GM23248 (cell line): ENCODE measurements around the gene TRIP6. TPM values are rescaled to one million over a fixed set of nuclear protein-coding genes. Genes with fewer than 3 reads are reported as not detected.

Experiments
- DNase-seq: peaks from one replicate; pipeline ENCODE4 v3.0.0-alpha.2; 2015
- H2AFZ ChIP-seq: fragments of 200-600 bp; sonication (generic); 2 replicates; pipeline ENCODE4 v1.6.1; 2016; ENCODE audit warnings: antibody characterized with exemption
- H3F3A ChIP-seq: fragments of 200-600 bp; sonication (generic); 2 replicates; pipeline ENCODE4 v1.6.1; 2016; ENCODE audit warnings: mild to moderate bottlenecking, antibody characterized with exemption, mixed run types; ENCODE audit not compliant: insufficient read depth
- H3K27ac ChIP-seq: fragments of 200-600 bp; sonication (generic); 2 replicates; pipeline ENCODE4 v1.5.1; 2016; ENCODE audit warnings: mild to moderate bottlenecking
- H3K27me3 ChIP-seq: fragments of 200-600 bp; sonication (generic); replicated peaks from 2 replicates; pipeline ENCODE4 v1.6.1; 2016; ENCODE audit warnings: mild to moderate bottlenecking; ENCODE audit not compliant: insufficient read depth
- H3K36me3 ChIP-seq: fragments of 200-600 bp; sonication (generic); 2 replicates; pipeline ENCODE4 v1.6.1; 2016; ENCODE audit warnings: low read depth, mild to moderate bottlenecking
- H3K4me1 ChIP-seq: fragments of 200-600 bp; sonication (generic); 2 replicates; pipeline ENCODE4 v1.6.1; 2016; ENCODE audit warnings: mild to moderate bottlenecking; ENCODE audit not compliant: insufficient read depth
- H3K4me2 ChIP-seq: fragments of 200-600 bp; sonication (generic); one replicate; pipeline ENCODE4 v1.6.1; 2016; ENCODE audit warnings: mild to moderate bottlenecking; ENCODE audit not compliant: unreplicated experiment
- H3K4me3 ChIP-seq: fragments of 200-600 bp; sonication (generic); 2 replicates; pipeline ENCODE4 v1.5.1; 2016; ENCODE audit warnings: mild to moderate bottlenecking
- H3K79me2 ChIP-seq: fragments of 200-600 bp; sonication (generic); 2 replicates; pipeline ENCODE4 v1.6.1; 2016; ENCODE audit warnings: mild to moderate bottlenecking; ENCODE audit not compliant: insufficient read depth
- H3K9ac ChIP-seq: fragments of 200-600 bp; sonication (generic); 2 replicates; pipeline ENCODE4 v1.6.1; 2016; ENCODE audit warnings: mild to moderate bottlenecking
- H3K9me2 ChIP-seq: fragments of 200-600 bp; sonication (generic); 2 replicates; pipeline ENCODE4 v1.6.1; 2016; ENCODE audit warnings: mixed run types, mild to moderate bottlenecking, moderate library complexity; ENCODE audit not compliant: insufficient read depth
- H3K9me3 ChIP-seq: fragments of 200-600 bp; sonication (generic); one replicate; pipeline ENCODE4 v1.6.1; 2017; ENCODE audit warnings: low read depth
- H4K20me1 ChIP-seq: fragments of 200-600 bp; sonication (generic); 2 replicates; pipeline ENCODE4 v1.6.0; 2016; ENCODE audit not compliant: insufficient read depth
- EZH2 ChIP-seq: fragments of 200-600 bp; sonication (generic); IDR thresholded peaks from 2 replicates; pipeline ENCODE4 v1.6.1; 2018; ENCODE audit warnings: antibody characterized with exemption, mild to moderate bottlenecking; ENCODE audit not compliant: insufficient read depth, poor library complexity, severe bottlenecking
- EZH2phosphoT487 ChIP-seq: fragments of 200-600 bp; sonication (generic); IDR thresholded peaks from 2 replicates; pipeline ENCODE4 v1.6.1; 2018; ENCODE audit warnings: antibody characterized with exemption, moderate library complexity, mild to moderate bottlenecking, low read depth; ENCODE audit not compliant: insufficient read depth
- WGBS, 2 experiments: methylation state at CpG; one replicate each; pipeline ENCODE4 v1.1.6; 2015 to 2017; ENCODE audit warnings: low lambda C conversion rate in 2 of 2, low coverage in 1 of 2; ENCODE audit errors: missing lambda C conversion rate in 2 of 2; 5-methylcytosine and 5-hydroxymethylcytosine counted together
- in situ Hi-C: fragments of 300-500 bp; cut with MboI; formaldehyde crosslinking; loops from 2 replicates; pipeline ENCODE4 v1.15.0; 2020
- polyA plus RNA-seq: library from polyadenylated mRNA; unstranded; fragments of >200 nt; fragmentation: Nextera tagmentation; extraction: Ambion mirVana; gene quantifications from 2 replicates; pipeline ENCODE4 v1.2.1, GENCODE V29; 2016
- total RNA-seq: library from RNA; depleted of rRNA; stranded (reverse); fragments of >200 nt; shearing (Covaris generic); gene quantifications from 2 replicates; pipeline ENCODE4 v1.2.3, GENCODE V29; 2014

TRIP6 gene
- total and polyA plus RNA-seq, 2 experiments from 2014 or later = 68.6 to 113 TPM

DNA sequence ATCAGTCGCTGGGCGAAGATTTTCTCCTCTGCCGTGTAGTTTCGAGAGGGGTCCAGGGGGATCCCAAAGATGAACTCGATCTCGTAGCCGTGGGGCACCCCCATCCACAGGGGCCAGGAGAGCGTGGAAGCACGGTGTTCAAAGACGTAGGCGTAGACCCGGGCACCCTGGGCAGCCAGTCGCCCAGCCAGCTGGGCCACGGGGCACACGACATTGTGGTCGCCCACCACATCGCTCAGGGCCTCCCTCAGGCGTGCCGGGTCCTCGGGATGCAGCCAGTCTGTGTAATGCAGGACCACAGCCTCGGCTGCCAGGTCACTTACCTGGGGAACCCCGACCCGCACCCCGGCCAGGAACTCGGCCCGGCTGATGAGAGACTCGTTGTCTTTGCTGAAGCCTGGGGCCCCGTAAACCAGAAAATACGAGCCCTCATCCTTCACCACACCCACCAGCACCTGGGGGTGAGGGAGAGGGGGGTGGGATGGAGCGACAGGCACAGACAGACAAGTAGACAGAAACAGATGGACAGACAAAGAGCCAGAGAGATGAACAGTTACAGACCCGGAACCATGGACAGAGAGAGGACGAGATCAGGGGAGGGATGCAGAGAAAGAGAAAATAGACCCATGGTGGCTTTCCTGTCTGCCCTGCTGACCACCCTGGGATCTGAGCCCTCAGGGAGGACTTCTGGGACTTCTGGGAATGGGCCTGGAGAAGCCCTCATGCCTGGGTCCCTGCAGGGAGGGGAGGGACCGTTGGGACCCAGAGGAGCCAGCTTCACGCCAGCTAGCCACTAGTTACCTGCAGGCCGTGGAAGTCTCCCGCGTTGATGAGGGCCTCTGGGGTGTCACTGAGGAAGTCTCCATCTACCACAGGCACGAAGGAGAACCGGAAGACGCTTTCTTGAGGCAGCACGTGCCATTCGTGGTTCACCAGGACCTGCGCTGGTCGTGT is 25.5 kb downstream of the TRIP6 start:
- 0 out of 2 replicates have a peak, but pooled peaks cover 8% of the 10 kb centered on the region for H3F3A ChIP-seq
- in situ Hi-C loops = no loop called here
- peaks cover 19% of the 10 kb centered on the region for H3K27me3 ChIP-seq
- peaks cover 16% of the 10 kb centered on the region for H3K79me2 ChIP-seq
- no peaks in the 10 kb centered on the region for H3K9me3 ChIP-seq
- peaks cover 11% of the 10 kb centered on the region for H3K4me1 ChIP-seq
- H4K20me1 ChIP-seq = no peaks in the 10 kb centered on the region
- no peak overlapping the region for H3K4me2 ChIP-seq
- 78% methylated on average over 38 to 42 of the region's 44 CpGs for WGBS, 2 experiments
- no peak overlapping the region for H3K9ac ChIP-seq
- peaks cover 7% of the 10 kb centered on the region; the same call in 1 of the 2 replicates for H3K36me3 ChIP-seq
- no peak overlapping the region for H3K4me3 ChIP-seq
- no peak for TF ChIP-seq EZH2phosphoT487
- no peak for TF ChIP-seq EZH2
- DNase-seq = no peak
- H2AFZ ChIP-seq = no peak overlapping the region
- H3K27ac ChIP-seq = no peak overlapping the region
- no peaks in the 10 kb centered on the region for H3K9me2 ChIP-seq

DNA sequence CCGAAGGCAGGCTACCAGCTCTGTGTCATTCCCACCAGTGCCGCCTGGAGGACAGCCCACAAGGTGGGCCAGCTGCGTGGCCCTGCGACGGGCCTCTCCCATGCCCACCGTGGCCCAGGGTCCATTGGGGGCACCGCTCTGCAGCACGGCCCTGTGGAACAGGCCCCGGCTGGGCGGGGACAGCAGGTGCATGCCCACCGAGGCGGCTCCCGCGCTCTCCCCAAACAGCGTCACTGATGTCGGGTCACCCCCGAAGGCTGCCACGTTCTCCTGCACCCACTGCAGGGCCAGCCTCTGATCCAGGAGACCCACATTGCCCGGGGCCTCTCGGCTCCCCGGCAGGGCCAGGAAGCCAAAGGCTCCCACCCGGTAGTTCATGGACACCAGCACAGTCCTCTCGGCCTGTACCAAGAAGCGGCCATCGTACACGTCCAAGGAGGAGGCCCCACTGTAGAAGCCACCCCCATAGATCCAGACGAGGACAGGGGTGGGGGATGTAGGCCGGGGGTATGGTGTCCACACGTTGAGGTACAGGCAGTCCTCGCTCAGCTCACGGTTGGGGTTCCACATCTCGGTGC is 26.2 kb downstream of the TRIP6 start:
- Histone ChIP-seq H4K20me1 (no peaks in the 10 kb centered on the region), H3K9ac (no peak overlapping the region), H3K4me2 (no peak overlapping the region), H3K4me1 (peaks cover 3% of the 10 kb centered on the region), H2AFZ (no peak overlapping the region), H3K27me3 (peaks cover 27% of the 10 kb centered on the region), H3K27ac (no peak overlapping the region), H3K9me3 (no peaks in the 10 kb centered on the region), H3K4me3 (no peak overlapping the region), H3K36me3 (no peaks in the 10 kb centered on the region), H3F3A (0 out of 2 replicates have a peak, but pooled peaks cover 5% of the 10 kb centered on the region), H3K79me2 (peaks cover 8% of the 10 kb centered on the region), H3K9me2 (no peaks in the 10 kb centered on the region)
- WGBS, 2 experiments = 84 to 85% methylated on average over 26 to 29 of the region's 32 CpGs
- no peak for DNase-seq
- in situ Hi-C loops = no loop called here
- no peak for TF ChIP-seq EZH2phosphoT487
- TF ChIP-seq EZH2 = no peak

DNA sequence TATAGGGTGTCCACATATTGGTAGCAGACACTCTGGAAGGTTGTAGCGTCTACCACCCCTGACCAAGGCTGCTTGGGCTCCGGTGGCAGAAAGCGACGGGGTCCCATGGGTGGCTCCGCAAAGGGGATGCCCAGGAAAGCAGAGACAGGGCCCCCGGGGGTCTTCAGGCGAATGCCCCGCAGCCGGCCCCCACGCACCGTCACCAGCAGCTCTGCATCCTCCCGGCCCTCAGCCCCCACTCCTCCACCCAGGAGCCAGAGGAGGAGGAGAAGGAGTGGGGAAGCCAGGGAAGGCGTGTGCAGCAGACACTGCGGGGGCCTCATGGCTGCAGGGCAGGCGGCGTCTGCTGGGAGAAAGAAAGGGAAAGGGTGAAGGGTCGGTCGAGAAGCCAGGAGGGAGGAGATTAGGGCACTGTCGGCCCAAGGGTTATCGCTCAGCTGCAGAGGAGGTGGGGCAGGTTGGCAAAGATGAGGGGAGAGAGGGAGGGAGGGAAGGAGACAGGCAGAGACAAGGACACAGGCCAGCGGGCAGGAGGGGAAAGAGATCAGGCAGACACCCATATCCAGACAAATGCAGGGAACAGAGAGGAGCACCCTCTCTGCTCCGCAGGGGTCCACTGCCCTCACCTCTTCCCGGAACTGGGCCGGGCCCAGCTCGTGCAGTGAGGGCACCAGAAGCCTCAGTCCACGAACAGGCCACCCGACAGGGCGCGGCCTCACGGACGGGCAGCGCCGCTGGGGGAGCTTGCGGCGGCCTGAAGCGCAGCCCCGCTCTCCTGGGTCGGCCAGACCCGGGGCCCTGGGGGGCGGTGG is 26.9 kb downstream of the TRIP6 start:
- TF ChIP-seq EZH2phosphoT487 (no peak), EZH2 (no peak)
- H4K20me1 ChIP-seq = no peaks in the 10 kb centered on the region
- 0 out of 2 replicates have a peak, but pooled peaks cover 5% of the 10 kb centered on the region for H3F3A ChIP-seq
- no peaks in the 10 kb centered on the region for H3K36me3 ChIP-seq
- H3K27ac ChIP-seq = no peak overlapping the region
- peaks cover 1% of the 10 kb centered on the region for H3K79me2 ChIP-seq
- no peak for DNase-seq
- 43 to 52% methylated on average over 23 to 39 of the region's 40 CpGs for WGBS, 2 experiments
- peaks cover 3% of the 10 kb centered on the region; the same call in 1 of the 2 replicates for H3K4me1 ChIP-seq
- H3K4me3 ChIP-seq = no peak overlapping the region
- in situ Hi-C loops = no loop called here
- no peaks in the 10 kb centered on the region for H3K9me3 ChIP-seq
- no peak overlapping the region for H2AFZ ChIP-seq
- H3K4me2 ChIP-seq = no peak overlapping the region
- H3K27me3 ChIP-seq = peaks cover 28% of the 10 kb centered on the region
- H3K9me2 ChIP-seq = no peaks in the 10 kb centered on the region
- no peak overlapping the region for H3K9ac ChIP-seq
